CD4-positive, alpha-beta memory T cell (primary cell): ENCODE measurements around the gene CYP8B1. TPM values are rescaled to one million over a fixed set of nuclear protein-coding genes. Genes with fewer than 3 reads are reported as not detected.
A peak's percentile ranks its signal among the peaks of the same experiment; 100 is the strongest.
"Not testable (repeated sequence)": the region's sequence is repeated elsewhere in the genome, so short reads cannot be mapped to it uniquely, and the experiment has no call there.

Source experiments
- CTCF ChIA-PET: fragments of 350-600 bp; sonication (Branson Sonifier 250); formaldehyde crosslinking; loops from one replicate; lab custom pipeline; 2021; ENCODE audit warnings: inconsistent platforms; ENCODE audit not compliant: partially characterized antibody; lab: Charles Lee
- POLR2A ChIA-PET: fragments of 350-600 bp; sonication (Branson Sonifier 250); formaldehyde crosslinking; loops from one replicate; lab custom pipeline; 2021; ENCODE audit not compliant: partially characterized antibody; lab: Charles Lee
- DNase-seq, 5 donors: peaks; one replicate each; pipeline versions ENCODE4 v3.0.0 to v3.0.0-alpha.2; 2020 to 2022; ENCODE audit warnings: mixed read lengths in 1 of 5
- H3K27ac ChIP-seq: one replicate; pipeline ENCODE4 v1.7.0; 2013; ENCODE audit warnings: low read depth, low read length
- H3K27me3 ChIP-seq: 2 replicates; pipeline ENCODE4 v1.7.0; 2013; ENCODE audit warnings: mild to moderate bottlenecking, low read length, moderate library complexity; ENCODE audit not compliant: insufficient read depth
- H3K36me3 ChIP-seq: 2 replicates; pipeline ENCODE4 v1.7.0; 2013; ENCODE audit warnings: mild to moderate bottlenecking, low read length, moderate library complexity; ENCODE audit not compliant: insufficient read depth
- H3K4me1 ChIP-seq: 2 replicates; pipeline ENCODE4 v1.7.0; 2013; ENCODE audit warnings: mild to moderate bottlenecking, low read length, moderate library complexity; ENCODE audit not compliant: insufficient read depth
- H3K4me3 ChIP-seq, 2 donors: one replicate each; pipeline ENCODE4 v1.7.0; 2013; ENCODE audit warnings: low read length in 2 of 2, mild to moderate bottlenecking in 1 of 2
- H3K9me3 ChIP-seq, 2 donors: one replicate each; pipeline ENCODE4 v1.7.0; 2013; ENCODE audit warnings: low read length in 2 of 2, control low read depth in 1 of 2; ENCODE audit not compliant: control insufficient read depth in 1 of 2
- H3K27ac Mint-ChIP-seq, 7 donors: one replicate each; pipeline ENCODE4 v1.8.0; 2020 to 2021; ENCODE audit warnings: mixed read lengths in 7 of 7, mild to moderate bottlenecking in 6 of 7, inconsistent platforms in 3 of 7, moderate library complexity in 3 of 7
- H3K27me3 Mint-ChIP-seq, 2 donors: one replicate each; pipeline ENCODE4 v1.8.0; 2020 to 2021; ENCODE audit warnings: mixed read lengths in 2 of 2
- H3K36me3 Mint-ChIP-seq, 2 donors: one replicate each; pipeline ENCODE4 v1.8.0; 2020 to 2021; ENCODE audit warnings: mixed read lengths in 2 of 2, inconsistent platforms in 1 of 2, mild to moderate bottlenecking in 1 of 2
- H3K4me1 Mint-ChIP-seq, 4 donors: one replicate each; pipeline ENCODE4 v1.8.0; 2020 to 2021; ENCODE audit warnings: mixed read lengths in 4 of 4, mild to moderate bottlenecking in 1 of 4
- H3K4me3 Mint-ChIP-seq, 8 donors: one replicate each; pipeline ENCODE4 v1.8.0; 2020 to 2021; ENCODE audit warnings: mixed read lengths in 8 of 8, mild to moderate bottlenecking in 7 of 8, moderate library complexity in 6 of 8, inconsistent platforms in 3 of 8
- H3K9me3 Mint-ChIP-seq, 8 donors: one replicate each; pipeline ENCODE4 v1.8.0; 2020 to 2021; ENCODE audit warnings: mixed read lengths in 8 of 8, mild to moderate bottlenecking in 5 of 8, inconsistent platforms in 3 of 8, moderate library complexity in 1 of 8
- intact Hi-C: fragments of 100-400 bp; cut with micrococcal nuclease; formaldehyde crosslinking; loops from one replicate; pipeline ENCODE4 v1.15.1; 2023
- polyA plus RNA-seq, 2 donors: library from polyadenylated mRNA; unstranded; fragments of 300-500 nt; fragmentation: Illumina TruSeq; gene quantifications; one replicate each; pipeline ENCODE4 v1.2.3, GENCODE V29; 2021
- total RNA-seq, 2 experiments: library from RNA; stranded (reverse); gene quantifications; one replicate each; pipeline ENCODE4 v1.2.3, GENCODE V29; 2021

The CYP8B1 gene
- total and polyA plus RNA-seq, 4 experiments from 2014 or later, result not detected

- Histone ChIP-seq H3K9me3 (no peaks in the 10 kb centered on the region), H3K4me3 (no peak overlapping the region), H3K36me3 (no peaks in the 10 kb centered on the region), H3K27me3 (no peaks in the 10 kb centered on the region), H3K4me1 (peaks cover 3% of the 10 kb centered on the region), H3K27ac (no peak overlapping the region)
- no peak for DNase-seq
- peaks cover 15% of the 10 kb centered on the region in 2 donors for H3K27me3 Mint-ChIP-seq
- H3K4me1 Mint-ChIP-seq, result peaks cover 2 to 5% (median 3%) of the 10 kb centered on the region in 4 donors
- intact Hi-C loops, result no loop called here
- POLR2A ChIA-PET, result no interaction called here
- H3K36me3 Mint-ChIP-seq, result no peaks in the 10 kb centered on the region
- CTCF ChIA-PET, result no interaction called here
- H3K27ac Mint-ChIP-seq, result no peak overlapping the region
- H3K9me3 Mint-ChIP-seq, result no peaks in the 10 kb centered on the region
- no peak overlapping the region for H3K4me3 Mint-ChIP-seq
Observed at GRCh38 chr3:42886294-42886822, 10.7 kb upstream of the CYP8B1 start.

DNA sequence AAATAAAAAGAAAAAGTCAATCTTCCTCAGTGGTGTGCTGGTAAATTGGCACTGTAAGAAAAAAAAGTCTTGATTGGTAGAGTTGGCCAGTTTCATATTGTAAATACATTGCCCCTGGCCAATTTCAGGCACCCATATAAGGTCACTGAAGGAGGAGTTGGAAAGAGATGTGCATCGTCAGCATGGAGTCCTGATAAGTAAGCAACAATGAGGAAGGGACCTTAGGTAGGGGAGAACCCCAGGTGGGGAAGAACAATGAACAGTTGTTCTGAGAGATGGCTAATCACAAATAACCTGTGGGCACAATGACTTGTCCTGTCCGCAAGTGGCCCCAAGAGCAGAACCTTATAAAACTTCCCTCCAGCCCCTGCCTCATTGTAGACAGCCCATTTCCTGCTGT lies 8.6 kb upstream of the CYP8B1 start:
- Histone ChIP-seq H3K27me3 (no peaks in the 10 kb centered on the region), H3K9me3 (no peaks in the 10 kb centered on the region), H3K27ac (no peak overlapping the region), H3K4me1 (peaks cover 11% of the 10 kb centered on the region), H3K4me3 (no peak overlapping the region), H3K36me3 (no peaks in the 10 kb centered on the region)
- no peak overlapping the region for H3K4me3 Mint-ChIP-seq
- H3K4me1 Mint-ChIP-seq, result peaks cover 9 to 15% (median 12%) of the 10 kb centered on the region in 4 donors
- intact Hi-C loops, result no loop called here
- ChIA-PET POLR2A (no interaction called here), CTCF (no interaction called here)
- H3K9me3 Mint-ChIP-seq, result no peaks in the 10 kb centered on the region
- H3K27ac Mint-ChIP-seq, result no peak overlapping the region
- no peaks in the 10 kb centered on the region for H3K36me3 Mint-ChIP-seq
- DNase-seq, result no peak
- peaks cover 12 to 15% of the 10 kb centered on the region in 2 donors for H3K27me3 Mint-ChIP-seq

- CTCF ChIA-PET, result interaction anchor here (0.7 to 8.2 kb wide), 4 partner anchors 44 to 100 kb away, joined by 3 to 156 read pairs (median 9); no protein-coding TSS in a partner anchor
- peak overlapping the region in 1 of 7 donors; percentile 9 for H3K27ac Mint-ChIP-seq
Observed at GRCh38 chr3:42883251-42883930, 7.7 kb upstream of the CYP8B1 start.

GRCh38 chr3:42880601-42881451 lies 5.1 kb upstream of the CYP8B1 start:
- no peaks in the 10 kb centered on the region for H3K9me3 ChIP-seq
- peaks cover 1 to 3% of the 10 kb centered on the region in 2 donors for H3K27me3 Mint-ChIP-seq
- H3K27me3 ChIP-seq, result no peaks in the 10 kb centered on the region
- peaks cover 9 to 15% (median 12%) of the 10 kb centered on the region in 4 donors for H3K4me1 Mint-ChIP-seq
- ChIA-PET CTCF (interaction anchor here (0.7 to 8.2 kb wide), 19 partner anchors 9 to 309 kb away, joined by 3 to 156 read pairs (median 4); no protein-coding TSS in a partner anchor), POLR2A (interaction anchor here (0.8 to 1.4 kb wide), 5 partner anchors 48 to 101 kb away, joined by 3 to 4 read pairs (median 3); partner anchors contain the start of gene HIGD1A)
- peaks cover 11% of the 10 kb centered on the region for H3K4me1 ChIP-seq
- H3K27ac Mint-ChIP-seq, result peak overlapping the region; percentile 26 to 87 (median 71)
- H3K4me3 Mint-ChIP-seq, result peak overlapping the region; percentile 77 to 89 (median 82)
- no peaks in the 10 kb centered on the region for H3K9me3 Mint-ChIP-seq
- no peaks in the 10 kb centered on the region for H3K36me3 ChIP-seq
- DNase-seq, result peak; percentile 83 to 86 (median 85)
- intact Hi-C loops, result loop anchor here (1.0 to 2.0 kb wide), 7 partner anchors 50 to 634 kb away; partner anchors contain the start of genes CCDC13 and HIGD1A
- H3K36me3 Mint-ChIP-seq, result no peaks in the 10 kb centered on the region
- peak overlapping the region; percentile 56 for H3K27ac ChIP-seq
- H3K4me3 ChIP-seq, result peak overlapping the region in 1 of 2 donors; percentile 74

More at GRCh38 chr3:42883251-42883930, 7.7 kb upstream of the CYP8B1 start:
- DNase-seq, H3K4me3 ChIP-seq, POLR2A ChIA-PET, H3K9me3 Mint-ChIP-seq, H3K36me3 Mint-ChIP-seq, H3K4me3 Mint-ChIP-seq, intact Hi-C loops, H3K27me3 ChIP-seq, H3K9me3 ChIP-seq, H3K36me3 ChIP-seq, H3K27ac ChIP-seq: not testable (repeated sequence)
- peaks cover 8 to 11% of the 10 kb centered on the region in 2 donors for H3K27me3 Mint-ChIP-seq
- peaks cover 9 to 15% (median 12%) of the 10 kb centered on the region in 4 donors for H3K4me1 Mint-ChIP-seq
- peaks cover 11% of the 10 kb centered on the region for H3K4me1 ChIP-seq

GRCh38 chr3:42880183-42880582 lies 4.5 kb upstream of the CYP8B1 start:
- H3K4me1 ChIP-seq, result peaks cover 11% of the 10 kb centered on the region
- H3K4me3 Mint-ChIP-seq, result peak overlapping the region; percentile 71 to 89 (median 80)
- peak overlapping the region in 5 of 7 donors; percentile 29 to 82 (median 67) for H3K27ac Mint-ChIP-seq
- no peaks in the 10 kb centered on the region for H3K36me3 ChIP-seq
- peaks cover 0 to under 1% of the 10 kb centered on the region in 2 donors for H3K27me3 Mint-ChIP-seq
- ChIA-PET POLR2A (no interaction called here), CTCF (interaction anchor here (2.6 to 8.2 kb wide), 3 partner anchors 11 to 97 kb away, joined by 8 to 156 read pairs (median 16); no protein-coding TSS in a partner anchor)
- peak overlapping the region; percentile 56 for H3K27ac ChIP-seq
- H3K9me3 Mint-ChIP-seq, result no peaks in the 10 kb centered on the region
- no peaks in the 10 kb centered on the region for H3K27me3 ChIP-seq
- no peak overlapping the region for H3K4me3 ChIP-seq
- H3K4me1 Mint-ChIP-seq, result peaks cover 9 to 15% (median 12%) of the 10 kb centered on the region in 4 donors
- H3K9me3 ChIP-seq, result no peaks in the 10 kb centered on the region
- peak in 1 of 5 donors; percentile 2 for DNase-seq
- intact Hi-C loops, result loop anchor here (2.0 kb wide), 3 partner anchors 75 to 633 kb away; partner anchors contain the start of genes CCDC13 and HIGD1A
- H3K36me3 Mint-ChIP-seq, result no peaks in the 10 kb centered on the region

DNA sequence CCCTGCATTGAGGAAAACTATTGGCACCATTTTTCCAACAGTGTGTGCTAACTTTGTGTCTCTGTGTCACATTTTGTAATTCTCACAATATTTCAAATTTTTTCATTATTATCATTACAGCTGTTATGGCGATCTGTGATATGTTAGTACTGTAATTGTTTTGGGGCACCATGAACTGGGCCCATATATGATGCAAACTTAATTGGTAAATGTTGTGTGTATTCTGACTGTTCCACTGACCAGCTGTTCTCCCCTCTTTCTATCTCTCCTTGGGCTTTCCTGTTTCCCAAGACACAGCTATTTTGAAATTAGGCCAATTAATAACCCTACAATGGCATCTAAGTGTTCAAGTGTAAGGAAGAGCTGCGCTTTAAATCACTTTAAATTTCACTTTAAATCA lies 2.2 kb upstream of the CYP8B1 start:
- no peak overlapping the region for H3K4me3 Mint-ChIP-seq
- ChIA-PET POLR2A (no interaction called here), CTCF (interaction anchor here (0.7 to 8.2 kb wide), 7 partner anchors 9 to 95 kb away, joined by 3 to 156 read pairs (median 4); no protein-coding TSS in a partner anchor)
- peaks cover 11% of the 10 kb centered on the region for H3K4me1 ChIP-seq
- H3K36me3 ChIP-seq, result no peaks in the 10 kb centered on the region
- DNase-seq, result no peak
- no peak overlapping the region for H3K27ac Mint-ChIP-seq
- H3K9me3 ChIP-seq, result no peaks in the 10 kb centered on the region
- H3K27ac ChIP-seq, result no peak overlapping the region
- no peaks in the 10 kb centered on the region for H3K27me3 ChIP-seq
- peaks cover 9 to 15% (median 12%) of the 10 kb centered on the region in 4 donors for H3K4me1 Mint-ChIP-seq
- H3K27me3 Mint-ChIP-seq, result peaks cover 0 to 1% of the 10 kb centered on the region in 2 donors
- intact Hi-C loops, result no loop called here
- H3K36me3 Mint-ChIP-seq, result no peaks in the 10 kb centered on the region
- no peaks in the 10 kb centered on the region for H3K9me3 Mint-ChIP-seq
- no peak overlapping the region for H3K4me3 ChIP-seq
